Measurements from ENCODE around the gene CAMTA1.

The CAMTA1 gene

DNA sequence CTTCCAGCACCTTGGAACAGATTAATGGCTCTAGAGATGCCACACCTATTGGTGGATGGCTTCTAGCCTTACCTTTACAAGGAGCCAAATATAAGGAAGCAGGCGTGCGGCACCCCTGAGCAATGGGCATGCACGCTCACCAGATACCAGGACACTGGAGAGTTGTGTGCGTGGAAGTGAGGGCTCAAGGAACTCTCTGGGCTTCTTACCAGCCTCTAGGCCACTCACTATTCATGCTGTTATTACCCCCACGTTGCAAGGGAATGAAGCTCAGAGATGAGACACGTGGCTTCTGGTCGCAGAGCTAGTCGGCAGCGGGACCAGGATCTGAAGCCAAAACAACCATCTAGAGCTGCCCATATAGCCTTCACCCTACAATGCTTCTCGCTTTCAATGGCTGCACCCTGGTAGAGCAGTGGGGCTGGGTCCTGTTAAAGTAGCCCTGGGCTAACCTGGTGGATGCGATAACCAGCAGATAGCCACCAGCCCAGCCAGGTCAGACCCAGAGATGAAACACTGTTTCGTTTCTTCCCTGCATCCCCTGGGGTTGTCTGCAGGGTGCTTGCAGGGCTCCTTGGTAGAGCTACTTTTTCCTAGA is 589.4 kb downstream of the CAMTA1 start:
- DNase-seq (ENCODE audit: low spot score) (no peak), ATAC-seq (ENCODE audit: low read depth) (no peak)
- no peaks in the 10 kb centered on the region for H3K9me3 ChIP-seq (ENCODE audit: severe bottlenecking)
- H3K36me3 ChIP-seq (ENCODE audit: low read depth), result no peaks in the 10 kb centered on the region
- no peak overlapping the region for H3K4me3 ChIP-seq (ENCODE audit: severe bottlenecking)
- no peak overlapping the region for H3K27ac ChIP-seq (ENCODE audit: poor library complexity, severe bottlenecking)
- TF ChIP-seq, protein P1, sequence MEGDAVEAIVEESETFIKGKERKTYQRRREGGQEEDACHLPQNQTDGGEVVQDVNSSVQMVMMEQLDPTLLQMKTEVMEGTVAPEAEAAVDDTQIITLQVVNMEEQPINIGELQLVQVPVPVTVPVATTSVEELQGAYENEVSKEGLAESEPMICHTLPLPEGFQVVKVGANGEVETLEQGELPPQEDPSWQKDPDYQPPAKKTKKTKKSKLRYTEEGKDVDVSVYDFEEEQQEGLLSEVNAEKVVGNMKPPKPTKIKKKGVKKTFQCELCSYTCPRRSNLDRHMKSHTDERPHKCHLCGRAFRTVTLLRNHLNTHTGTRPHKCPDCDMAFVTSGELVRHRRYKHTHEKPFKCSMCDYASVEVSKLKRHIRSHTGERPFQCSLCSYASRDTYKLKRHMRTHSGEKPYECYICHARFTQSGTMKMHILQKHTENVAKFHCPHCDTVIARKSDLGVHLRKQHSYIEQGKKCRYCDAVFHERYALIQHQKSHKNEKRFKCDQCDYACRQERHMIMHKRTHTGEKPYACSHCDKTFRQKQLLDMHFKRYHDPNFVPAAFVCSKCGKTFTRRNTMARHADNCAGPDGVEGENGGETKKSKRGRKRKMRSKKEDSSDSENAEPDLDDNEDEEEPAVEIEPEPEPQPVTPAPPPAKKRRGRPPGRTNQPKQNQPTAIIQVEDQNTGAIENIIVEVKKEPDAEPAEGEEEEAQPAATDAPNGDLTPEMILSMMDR (IDR thresholded peaks at IDR 0.05; ENCODE audit: poor library complexity, severe bottlenecking), result no peak
- peaks cover 3% of the 10 kb centered on the region for H3K4me1 ChIP-seq (ENCODE audit: insufficient read depth, poor library complexity, severe bottlenecking)
- H3K27me3 ChIP-seq (ENCODE audit: insufficient read depth, poor library complexity, severe bottlenecking), result no peaks in the 10 kb centered on the region

DNA sequence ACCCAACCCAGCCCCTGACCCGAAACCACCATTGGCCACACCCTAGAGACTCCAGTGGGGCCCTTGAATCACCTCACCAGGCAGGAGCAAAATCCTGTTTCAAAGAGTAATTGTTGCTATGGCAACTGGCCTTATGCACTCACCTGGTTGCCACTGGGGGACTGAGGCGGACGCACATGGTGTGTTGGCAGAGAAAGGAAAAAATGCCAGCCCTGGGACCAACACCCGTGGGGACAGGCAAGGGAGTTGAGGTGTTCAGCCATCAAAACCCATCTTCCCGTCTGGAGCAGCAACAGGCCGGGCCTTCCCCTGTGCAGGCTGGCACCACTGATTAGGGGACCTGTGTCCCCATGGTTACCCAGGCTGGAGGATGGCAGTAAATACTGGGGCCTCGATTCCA is 590.1 kb downstream of the CAMTA1 start:
- DNase-seq (ENCODE audit: low spot score), result no peak
- Histone ChIP-seq H3K27me3 (ENCODE audit: insufficient read depth, poor library complexity, severe bottlenecking) (no peaks in the 10 kb centered on the region), H3K9me3 (ENCODE audit: severe bottlenecking) (no peaks in the 10 kb centered on the region), H3K4me1 (ENCODE audit: insufficient read depth, poor library complexity, severe bottlenecking) (peaks cover 9% of the 10 kb centered on the region), H3K4me3 (ENCODE audit: severe bottlenecking) (no peak overlapping the region), H3K27ac (ENCODE audit: poor library complexity, severe bottlenecking) (no peak overlapping the region), H3K36me3 (ENCODE audit: low read depth) (no peaks in the 10 kb centered on the region)
- no peak for ATAC-seq (ENCODE audit: low read depth)
- TF ChIP-seq, protein P1 (IDR thresholded peaks at IDR 0.05; ENCODE audit: poor library complexity, severe bottlenecking), result no peak

DNA sequence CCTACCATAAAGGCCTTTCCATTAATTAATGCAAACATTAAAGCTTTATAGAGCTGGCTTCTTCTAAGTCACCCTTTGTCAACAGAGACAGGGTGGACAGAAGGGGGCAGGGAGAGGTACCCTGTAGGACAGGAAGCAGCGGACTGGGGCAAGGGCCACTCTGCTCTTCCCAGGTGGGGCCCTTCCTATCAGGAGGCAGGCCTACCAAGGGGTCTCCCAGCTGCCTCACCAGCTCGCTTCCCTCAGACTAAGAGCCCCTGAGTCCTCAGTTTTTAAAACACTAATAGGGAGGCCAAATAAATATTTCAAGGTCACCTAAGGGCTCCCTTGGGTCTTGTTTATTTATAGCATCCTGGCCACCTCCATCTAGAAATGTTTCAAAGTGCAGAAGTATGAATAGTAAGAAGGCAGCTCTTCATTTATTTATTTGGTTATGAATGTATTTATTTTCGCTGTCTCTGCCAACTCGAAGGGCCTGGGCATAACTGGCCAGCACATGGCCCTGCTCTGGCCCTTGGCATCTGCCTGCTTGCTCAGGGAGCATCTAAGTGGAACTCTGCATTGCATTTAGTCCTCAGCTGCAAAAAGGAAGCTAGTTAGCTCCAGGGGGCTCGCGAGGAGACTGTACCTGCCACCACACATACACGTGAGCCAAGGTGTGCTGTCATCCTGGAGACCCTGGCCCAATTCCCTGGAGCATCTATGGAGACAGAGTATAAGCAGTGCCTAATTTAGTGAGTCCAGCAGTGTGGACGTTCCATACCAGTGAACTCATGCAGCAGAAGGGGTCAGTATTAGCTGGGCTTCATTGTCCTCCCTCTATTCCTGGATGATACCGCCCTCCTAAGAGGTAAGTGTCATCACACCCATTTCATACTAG is 590.8 kb downstream of the CAMTA1 start:
- H3K36me3 ChIP-seq (ENCODE audit: low read depth), result no peaks in the 10 kb centered on the region
- H3K27me3 ChIP-seq (ENCODE audit: insufficient read depth, poor library complexity, severe bottlenecking), result no peaks in the 10 kb centered on the region
- ATAC-seq (ENCODE audit: low read depth), result no peak
- H3K9me3 ChIP-seq (ENCODE audit: severe bottlenecking), result no peaks in the 10 kb centered on the region
- TF ChIP-seq, protein P1 (IDR thresholded peaks at IDR 0.05; ENCODE audit: poor library complexity, severe bottlenecking), result no peak
- no peak overlapping the region for H3K27ac ChIP-seq (ENCODE audit: poor library complexity, severe bottlenecking)
- no peak for DNase-seq (ENCODE audit: low spot score)
- peaks cover 10% of the 10 kb centered on the region for H3K4me1 ChIP-seq (ENCODE audit: insufficient read depth, poor library complexity, severe bottlenecking)
- H3K4me3 ChIP-seq (ENCODE audit: severe bottlenecking), result no peak overlapping the region

DNA sequence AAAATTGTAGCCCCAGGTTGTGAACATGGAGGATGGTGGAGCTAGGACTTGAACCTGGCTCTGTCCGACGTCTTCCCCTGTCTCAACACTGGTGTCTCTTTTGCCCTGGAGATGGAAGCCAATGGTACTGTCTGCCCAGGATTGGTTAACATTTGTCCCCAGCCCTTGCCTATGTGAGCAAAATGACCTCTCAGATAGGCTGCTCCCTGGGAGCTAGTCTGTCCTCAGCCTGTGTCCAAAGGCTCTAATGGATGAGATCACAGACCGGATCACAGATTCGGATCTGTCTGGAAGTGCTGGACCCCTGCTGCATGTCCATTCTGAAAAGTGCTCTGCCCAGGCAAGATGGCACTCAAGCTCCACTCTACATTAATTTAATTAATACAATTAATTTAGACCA is 591.4 kb downstream of the CAMTA1 start:
- H3K9me3 ChIP-seq (ENCODE audit: severe bottlenecking), result no peaks in the 10 kb centered on the region
- ATAC-seq (ENCODE audit: low read depth) (no peak), DNase-seq (ENCODE audit: low spot score) (no peak)
- no peak overlapping the region for H3K27ac ChIP-seq (ENCODE audit: poor library complexity, severe bottlenecking)
- no peaks in the 10 kb centered on the region for H3K36me3 ChIP-seq (ENCODE audit: low read depth)
- H3K4me3 ChIP-seq (ENCODE audit: severe bottlenecking), result no peak overlapping the region
- peaks cover 10% of the 10 kb centered on the region for H3K4me1 ChIP-seq (ENCODE audit: insufficient read depth, poor library complexity, severe bottlenecking)
- TF ChIP-seq, protein P1 (IDR thresholded peaks at IDR 0.05; ENCODE audit: poor library complexity, severe bottlenecking), result no peak
- H3K27me3 ChIP-seq (ENCODE audit: insufficient read depth, poor library complexity, severe bottlenecking), result no peaks in the 10 kb centered on the region

Measured in RWPE2 (cell line).